H1 (cell line): ENCODE data around the gene GLB1L2. TPM values are rescaled to one million over a fixed set of nuclear protein-coding genes. Genes with fewer than 3 reads are reported as not detected.

ENCODE experiments used
- NANOG ChIP-seq: IDR thresholded peaks from 2 replicates; pipeline ENCODE4 v1.6.1; 2011; ENCODE audit warnings: low read length, low read depth, mild to moderate bottlenecking, inconsistent platforms; ENCODE audit not compliant: insufficient read depth, poor library complexity, severe bottlenecking
- POLR2A ChIP-seq, 2 experiments: IDR thresholded peaks; 1 replicate in 1 of 2; 2 replicates in 1 of 2; pipeline ENCODE4 v1.6.1; 2011; ENCODE audit warnings: low read depth in 2 of 2, low read length in 2 of 2, mild to moderate bottlenecking in 2 of 2; ENCODE audit errors: control extremely low read depth in 1 of 2
- SIX5 ChIP-seq: IDR thresholded peaks from 2 replicates; pipeline ENCODE4 v1.6.1; 2011; ENCODE audit warnings: mild to moderate bottlenecking, low read depth, low read length
- polyA plus RNA-seq, 7 experiments: library from polyadenylated mRNA; depleted of rRNA in 3 of 7; stranded (reverse) in 5 of 7; unstranded in 2 of 7; fragments of >200 nt in 5 of 7; fragments of 200-250 nt in 2 of 7; gene quantifications; 1 replicate in 5 of 7; 2 replicates in 1 of 7; 4 replicates in 1 of 7; pipeline versions ENCODE4 v1.2.1 to v1.2.3, GENCODE V29; 2011 to 2013; ENCODE audit warnings: missing spikeins in 2 of 7, mixed read lengths in 2 of 7
- total RNA-seq: library from RNA; stranded (reverse); fragmentation: NEBNext Ultra II Directional; extraction: Animal tissue kit (Norgen Biotek cat#: 25700); gene quantifications from 2 replicates; pipeline ENCODE4 v1.2.1, GENCODE V29; 2021

Gene GLB1L2
- total and polyA plus RNA-seq, 2 of the 8 experiments (the other 6 are each of a cell fraction or from before 2014, with no cell fraction given): 4.4 to 7.9 TPM

DNA sequence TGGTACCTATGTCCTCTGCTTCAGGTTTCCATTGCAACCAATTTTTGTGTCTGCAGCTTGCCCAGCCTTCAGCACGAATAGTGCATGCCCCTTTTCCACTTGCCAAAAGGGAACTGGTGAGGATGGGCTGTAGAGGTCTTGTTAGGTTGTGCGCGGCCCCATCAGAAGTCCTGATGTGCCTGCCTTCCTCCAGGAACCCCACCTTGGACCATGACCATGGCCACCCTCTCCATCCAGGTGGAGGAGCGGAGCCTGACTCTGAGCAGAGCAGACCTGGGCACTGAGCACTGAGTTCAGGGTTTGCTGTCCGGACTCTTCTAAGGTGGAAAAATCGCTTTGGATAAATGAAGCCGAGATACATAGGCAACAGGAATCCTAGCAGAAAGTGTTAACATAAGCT, 6.9 kb downstream of the GLB1L2 start (continued):
- TF ChIP-seq NANOG (no peak), SIX5 (no peak), POLR2A (IDR thresholded peaks at IDR 0.05; ENCODE audit: control extremely low read depth in 1 of 2, low read depth in 2 of 2, low read length in 2 of 2) (no peak)
